H9 (cell line): ENCODE measurements around the gene CD7. TPM values are rescaled to one million over a fixed set of nuclear protein-coding genes. Genes with fewer than 3 reads are reported as not detected.
A peak's percentile ranks its signal among the peaks of the same experiment; 100 is the strongest.

Experiments used
- DNase-seq: peaks from one replicate; pipeline ENCODE4 v3.0.0-alpha.2; 2017
- H2AFZ ChIP-seq: one replicate; pipeline ENCODE4 v1.6.1; 2013; ENCODE audit warnings: mild to moderate bottlenecking, low read length, control low read depth, moderate library complexity
- H2AK5ac ChIP-seq: 2 replicates; pipeline ENCODE4 v1.6.1; 2013; ENCODE audit warnings: low read length, control low read depth, mixed read lengths; ENCODE audit not compliant: insufficient read length
- H2BK120ac ChIP-seq: one replicate; pipeline ENCODE4 v1.6.1; 2013; ENCODE audit warnings: low read depth, mild to moderate bottlenecking, low read length, control low read depth, inconsistent platforms; ENCODE audit not compliant: poor library complexity, severe bottlenecking
- H2BK12ac ChIP-seq: 2 replicates; pipeline ENCODE4 v1.6.1; 2013; ENCODE audit warnings: low read length, control low read depth, mixed read lengths, low read depth; ENCODE audit not compliant: insufficient read length
- H2BK15ac ChIP-seq: 2 replicates; pipeline ENCODE4 v1.6.1; 2013; ENCODE audit warnings: low read depth, low read length, control low read depth
- H2BK20ac ChIP-seq: one replicate; pipeline ENCODE4 v1.6.1; 2013; ENCODE audit warnings: low read depth, mild to moderate bottlenecking, low read length, control low read depth, inconsistent platforms; ENCODE audit not compliant: poor library complexity, severe bottlenecking
- H2BK5ac ChIP-seq: 2 replicates; pipeline ENCODE4 v1.6.1; 2013; ENCODE audit warnings: low read length, control low read depth, mixed read lengths; ENCODE audit not compliant: insufficient read length
- H3K14ac ChIP-seq: 2 replicates; pipeline ENCODE4 v1.6.1; 2013; ENCODE audit warnings: low read length, control low read depth; ENCODE audit not compliant: insufficient read depth
- H3K18ac ChIP-seq: 2 replicates; pipeline ENCODE4 v1.6.1; 2013; ENCODE audit warnings: low read depth, mild to moderate bottlenecking, mixed read lengths, low read length, control low read depth; ENCODE audit not compliant: insufficient read length
- H3K23ac ChIP-seq: 2 replicates; pipeline ENCODE4 v1.6.1; 2013; ENCODE audit warnings: low read length, control low read depth, mixed read lengths, low read depth; ENCODE audit not compliant: insufficient read length
- H3K23me2 ChIP-seq: 2 replicates; pipeline ENCODE4 v1.6.1; 2013; ENCODE audit warnings: low read depth, mild to moderate bottlenecking, mixed read lengths, low read length, control low read depth; ENCODE audit not compliant: insufficient read length, poor library complexity, severe bottlenecking
- H3K27ac ChIP-seq: 2 replicates; pipeline ENCODE4 v1.5.1; 2013; ENCODE audit warnings: low read length, control low read depth, mixed read lengths, low read depth; ENCODE audit not compliant: insufficient read length
- H3K27me3 ChIP-seq: 2 replicates; pipeline ENCODE4 v1.6.1; 2013; ENCODE audit warnings: low read length, control low read depth, inconsistent platforms; ENCODE audit not compliant: insufficient read depth
- H3K4ac ChIP-seq: 2 replicates; pipeline ENCODE4 v1.6.1; 2013; ENCODE audit warnings: low read depth, mild to moderate bottlenecking, control low read depth, inconsistent platforms, low read length, moderate library complexity
- H3K4me1 ChIP-seq: 2 replicates; pipeline ENCODE4 v1.6.1; 2013; ENCODE audit warnings: low read length, control low read depth, inconsistent platforms; ENCODE audit not compliant: insufficient read depth
- H3K4me2 ChIP-seq: 2 replicates; pipeline ENCODE4 v1.6.1; 2013; ENCODE audit warnings: low read length, control low read depth, mixed read lengths; ENCODE audit not compliant: insufficient read length, insufficient read depth
- H3K56ac ChIP-seq: 2 replicates; pipeline ENCODE4 v1.6.1; 2013; ENCODE audit warnings: low read depth, mild to moderate bottlenecking, mixed read lengths, low read length, control low read depth; ENCODE audit not compliant: insufficient read length
- H3K79me1 ChIP-seq: 2 replicates; pipeline ENCODE4 v1.6.1; 2013; ENCODE audit warnings: low read depth, mild to moderate bottlenecking, moderate library complexity, low read length, control low read depth, inconsistent platforms; ENCODE audit not compliant: insufficient read depth, poor library complexity, severe bottlenecking
- H3K79me2 ChIP-seq: 2 replicates; pipeline ENCODE4 v1.6.1; 2013; ENCODE audit warnings: low read length, control low read depth, inconsistent platforms; ENCODE audit not compliant: insufficient read depth
- H3K9ac ChIP-seq: 2 replicates; pipeline ENCODE4 v1.6.1; 2013; ENCODE audit warnings: low read length, control low read depth, mixed read lengths; ENCODE audit not compliant: insufficient read length; ENCODE audit errors: extremely low read depth
- H3K9me3 ChIP-seq: one replicate; pipeline ENCODE4 v1.6.1; 2013; ENCODE audit warnings: low read depth, low read length, inconsistent platforms; ENCODE audit not compliant: control insufficient read depth
- H3T11ph ChIP-seq: one replicate; pipeline ENCODE4 v1.6.1; 2013; ENCODE audit warnings: mild to moderate bottlenecking, low read length, control low read depth, inconsistent platforms
- H4K20me1 ChIP-seq: one replicate; pipeline ENCODE4 v1.6.1; 2013; ENCODE audit not compliant: control insufficient read depth, insufficient read length, insufficient read depth
- H4K5ac ChIP-seq: 2 replicates; pipeline ENCODE4 v1.6.1; 2013; ENCODE audit warnings: low read depth, mild to moderate bottlenecking, mixed read lengths, low read length, control low read depth; ENCODE audit not compliant: insufficient read length
- H4K8ac ChIP-seq: replicated peaks from 2 replicates; pipeline ENCODE4 v1.6.1; 2013; ENCODE audit warnings: low read length, control low read depth, mixed read lengths, low read depth; ENCODE audit not compliant: insufficient read length
- H4K91ac ChIP-seq: 2 replicates; pipeline ENCODE4 v1.6.1; 2013; ENCODE audit warnings: low read depth, mild to moderate bottlenecking, moderate library complexity, mixed read lengths, low read length, control low read depth; ENCODE audit not compliant: insufficient read length
- H3K27ac Mint-ChIP-seq, 3 experiments: 2 replicates in 2 of 3; 3 replicates in 1 of 3; pipeline ENCODE4 v1.8.0; 2020 to 2021; ENCODE audit warnings: mixed read lengths in 3 of 3, mild to moderate bottlenecking in 1 of 3, moderate library complexity in 1 of 3
- H3K27me3 Mint-ChIP-seq: 2 replicates; pipeline ENCODE4 v1.8.0; 2021; ENCODE audit warnings: low read depth, mild to moderate bottlenecking, moderate library complexity, mixed read lengths
- H3K36me3 Mint-ChIP-seq, 3 experiments: 2 replicates in 2 of 3; 3 replicates in 1 of 3; pipeline ENCODE4 v1.8.0; 2020 to 2021; ENCODE audit warnings: low read depth in 3 of 3, mixed read lengths in 3 of 3; ENCODE audit not compliant: insufficient read depth in 1 of 3
- H3K4me1 Mint-ChIP-seq, 2 experiments: 2 replicates each; pipeline ENCODE4 v1.8.0; 2020; ENCODE audit warnings: mixed read lengths in 2 of 2
- H3K4me3 Mint-ChIP-seq, 2 experiments: 2 replicates in 1 of 2; 3 replicates in 1 of 2; pipeline ENCODE4 v1.8.0; 2020 to 2021; ENCODE audit warnings: mild to moderate bottlenecking in 2 of 2, mixed read lengths in 2 of 2, moderate library complexity in 1 of 2
- H3K9me3 Mint-ChIP-seq, 2 experiments: 2 replicates in 1 of 2; 3 replicates in 1 of 2; pipeline ENCODE4 v1.8.0; 2020; ENCODE audit warnings: mild to moderate bottlenecking in 2 of 2, mixed read lengths in 2 of 2, moderate library complexity in 1 of 2
- WGBS: extraction: QIAGEN DNeasy Blood & Tissue Kit; methylation state at CpG from one replicate; pipeline ENCODE4 v1.1.7; 2013; ENCODE audit warnings: missing lambda C conversion rate, low lambda C conversion rate, mixed read lengths; ENCODE audit not compliant: insufficient read length; ENCODE audit errors: extremely low coverage; 5-methylcytosine and 5-hydroxymethylcytosine counted together
- total RNA-seq: library from RNA; stranded (reverse); gene quantifications from 2 replicates; pipeline ENCODE4 v1.2.1, GENCODE V29; 2021
- TF ChIP-seq, protein P1 (sequence below): fragments of 200-600 bp; sonication (generic); conservative IDR thresholded peaks from 3 replicates; pipeline ENCODE4 v1.8.0; 2021; ENCODE audit warnings: antibody characterized with exemption, mild to moderate bottlenecking

The CD7 gene
- total RNA-seq, 1 experiment from 2014 or later, result 0.35 TPM

DNA sequence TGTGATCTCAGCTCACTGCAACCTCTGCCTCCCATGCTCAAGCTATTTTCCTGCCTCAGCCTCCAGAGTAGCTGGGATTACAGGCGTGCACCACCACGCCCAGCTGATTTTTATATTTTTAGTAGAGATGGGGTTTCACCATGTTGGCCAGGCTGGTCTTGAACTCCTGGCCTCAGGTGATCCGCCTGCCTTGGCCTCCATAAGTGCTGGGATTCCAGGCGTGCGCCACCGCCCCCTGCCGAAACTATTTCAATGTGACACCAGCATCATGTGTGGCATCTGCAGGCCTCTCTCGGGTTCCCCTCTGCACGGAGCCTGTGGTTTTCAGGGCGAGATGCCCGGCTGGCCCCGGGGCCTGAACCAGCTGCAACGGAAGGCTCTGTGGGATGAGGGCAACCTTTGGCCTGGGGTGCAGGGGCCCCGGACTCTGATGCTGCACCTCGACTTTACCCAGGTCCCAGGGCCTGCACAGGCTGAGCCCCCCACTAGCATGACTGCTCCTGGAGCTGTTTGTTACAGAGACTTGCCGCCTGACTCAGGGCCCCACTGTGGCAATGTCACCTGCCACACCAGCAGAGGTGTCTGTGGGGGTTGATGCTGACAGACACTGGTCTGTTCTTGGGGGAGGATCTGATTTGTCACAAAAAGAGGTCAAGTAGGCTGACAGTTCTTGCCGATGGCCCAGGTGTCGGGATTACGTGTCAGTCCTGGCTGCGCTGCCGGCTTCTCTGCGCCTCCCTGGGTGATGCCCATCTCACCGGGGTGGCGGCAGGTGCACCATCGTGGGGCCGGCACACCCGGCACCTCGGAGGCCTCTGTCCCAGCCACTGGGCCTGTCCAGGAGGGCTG lies 33.0 kb upstream of the CD7 start:
- H2BK15ac ChIP-seq, result no peak overlapping the region
- H2AFZ ChIP-seq, result no peak overlapping the region
- H3T11ph ChIP-seq, result no peak overlapping the region
- no peak overlapping the region for H2BK5ac ChIP-seq
- WGBS, result no CpG with 5 or more reads among the region's 28 CpGs
- H4K20me1 ChIP-seq, result no peaks in the 10 kb centered on the region
- H3K23me2 ChIP-seq, result no peaks in the 10 kb centered on the region
- TF ChIP-seq, protein P1, sequence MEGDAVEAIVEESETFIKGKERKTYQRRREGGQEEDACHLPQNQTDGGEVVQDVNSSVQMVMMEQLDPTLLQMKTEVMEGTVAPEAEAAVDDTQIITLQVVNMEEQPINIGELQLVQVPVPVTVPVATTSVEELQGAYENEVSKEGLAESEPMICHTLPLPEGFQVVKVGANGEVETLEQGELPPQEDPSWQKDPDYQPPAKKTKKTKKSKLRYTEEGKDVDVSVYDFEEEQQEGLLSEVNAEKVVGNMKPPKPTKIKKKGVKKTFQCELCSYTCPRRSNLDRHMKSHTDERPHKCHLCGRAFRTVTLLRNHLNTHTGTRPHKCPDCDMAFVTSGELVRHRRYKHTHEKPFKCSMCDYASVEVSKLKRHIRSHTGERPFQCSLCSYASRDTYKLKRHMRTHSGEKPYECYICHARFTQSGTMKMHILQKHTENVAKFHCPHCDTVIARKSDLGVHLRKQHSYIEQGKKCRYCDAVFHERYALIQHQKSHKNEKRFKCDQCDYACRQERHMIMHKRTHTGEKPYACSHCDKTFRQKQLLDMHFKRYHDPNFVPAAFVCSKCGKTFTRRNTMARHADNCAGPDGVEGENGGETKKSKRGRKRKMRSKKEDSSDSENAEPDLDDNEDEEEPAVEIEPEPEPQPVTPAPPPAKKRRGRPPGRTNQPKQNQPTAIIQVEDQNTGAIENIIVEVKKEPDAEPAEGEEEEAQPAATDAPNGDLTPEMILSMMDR, result peak; percentile 32; the same call in 2 of the 3 replicates
- H3K4me2 ChIP-seq, result no peak overlapping the region
- H3K14ac ChIP-seq, result no peak overlapping the region
- no peak overlapping the region for H3K18ac ChIP-seq
- Mint-ChIP-seq H3K27ac (peak overlapping the region in 1 of 3 experiments; percentile 55; a peak in 1 of 7 replicates), H3K36me3 (no peaks in the 10 kb centered on the region), H3K4me3 (no peak overlapping the region), H3K9me3 (no peaks in the 10 kb centered on the region), H3K27me3 (peaks cover 11% of the 10 kb centered on the region), H3K4me1 (peaks cover 4 to 10% of the 10 kb centered on the region in 2 experiments; a peak in 3 of 4 replicates)
- H2BK12ac ChIP-seq, result no peak overlapping the region
- H2BK120ac ChIP-seq, result no peak overlapping the region
- no peak overlapping the region for H3K9ac ChIP-seq
- no peak overlapping the region for H3K4ac ChIP-seq
- no peak overlapping the region for H2BK20ac ChIP-seq
- H4K8ac ChIP-seq, result no peak overlapping the region
- no peak overlapping the region for H4K5ac ChIP-seq
- DNase-seq, result no peak
- H3K27ac ChIP-seq, result no peak overlapping the region
- no peaks in the 10 kb centered on the region for H3K4me1 ChIP-seq
- no peaks in the 10 kb centered on the region for H3K9me3 ChIP-seq
- no peaks in the 10 kb centered on the region for H3K79me2 ChIP-seq
- no peak overlapping the region for H3K23ac ChIP-seq
- H3K27me3 ChIP-seq, result no peaks in the 10 kb centered on the region
- H2AK5ac ChIP-seq, result no peak overlapping the region
- H4K91ac ChIP-seq, result no peak overlapping the region
- no peak overlapping the region for H3K56ac ChIP-seq
- H3K79me1 ChIP-seq, result no peaks in the 10 kb centered on the region
